ENCODE measurements around the gene GPATCH8. TPM values are rescaled to one million over a fixed set of nuclear protein-coding genes. Genes with fewer than 3 reads are reported as not detected.

Gene GPATCH8
- total and polyA plus RNA-seq, 9 of the 15 experiments (the other 6 are each of a cell fraction or from before 2014, with no cell fraction given), result 10.6 to 29.6 (median 13.2) TPM

GRCh38 chr17:44543905-44544523, 40.8 kb upstream of the GPATCH8 start:
- H3K4me3 ChIP-seq, result no peak overlapping the region
- WGBS (ENCODE audit: insufficient coverage, low coverage, missing lambda C conversion rate), result 5% methylated on average over 5 of the region's 5 CpGs
- ChIA-PET CTCF (ENCODE audit: low intra/inter-chr PET ratio) (no interaction called here), POLR2A (interaction anchor here (0.6 to 1.1 kb wide), 2 partner anchors 13 to 40 kb away, joined by 3 to 7 read pairs; partner anchors contain the start of gene FZD2)
- H4K20me1 ChIP-seq (replicated peaks; ENCODE audit: control insufficient read depth, insufficient read depth, low read length), result no peaks in the 10 kb centered on the region
- H3K9me1 ChIP-seq (ENCODE audit: control insufficient read depth, insufficient read depth, low read length), result peaks cover 7% of the 10 kb centered on the region
- H3K27me3 ChIP-seq (ENCODE audit: control insufficient read depth in 2 of 2, insufficient read depth in 2 of 2, low read length in 2 of 2), result no peaks in the 10 kb centered on the region; a peak in 1 of 5 replicates
- no peak overlapping the region for H3K27ac ChIP-seq (ENCODE audit: extremely low read depth, low read depth, low read length)
- H3K4me2 ChIP-seq (ENCODE audit: insufficient read depth, low read length), result peak overlapping the region; percentile 10; the same call in 1 of the 2 replicates
- in situ Hi-C loops (cut with MboI) (no loop called here), intact Hi-C loops (cut with micrococcal nuclease) (no loop called here)
- no peak overlapping the region; a peak in 1 of 4 replicates for H3K9ac ChIP-seq (ENCODE audit: insufficient read depth in 1 of 2, low read depth in 2 of 2, low read length in 2 of 2)
- ATAC-seq (peak; percentile 28; the same call in 1 of the 3 replicates), DNase-seq (ENCODE audit: extremely low read depth in 1 of 4, low spot score in 3 of 4) (peak in 3 of 4 experiments; percentile 38 to 45 (median 42)), FAIRE-seq (peak; percentile 42)
- no TSS peak for BruUV-seq (replicated peaks)
- H3K9me3 ChIP-seq (replicated peaks; ENCODE audit: control insufficient read depth, insufficient read depth, low read depth, low read length), result no peaks in the 10 kb centered on the region
- H3K79me2 ChIP-seq (ENCODE audit: control insufficient read depth, insufficient read depth, low read length), result no peaks in the 10 kb centered on the region
- H3K4me1 ChIP-seq (replicated peaks in 1 of 2; ENCODE audit: control insufficient read depth in 2 of 2, insufficient read depth in 2 of 2, low read length in 2 of 2), result peaks cover 12 to 24% of the 10 kb centered on the region in 2 experiments
- H2AFZ ChIP-seq (ENCODE audit: low read depth, low read length), result no peak overlapping the region
- H3K36me3 ChIP-seq (ENCODE audit: control insufficient read depth, insufficient read depth, low read length), result no peaks in the 10 kb centered on the region
- no peak for TF ChIP-seq NR2C2 (CRISPR knock-in tag; IDR thresholded peaks at IDR 0.05)
- TF ChIP-seq NR2C2 (tag; IDR thresholded peaks at IDR 0.05), result peak; percentile 48; the same call in 1 of the 2 replicates
- peak; percentile 99 for TF ChIP-seq ADNP (tag; IDR thresholded peaks at IDR 0.05)
- TF ChIP-seq ZKSCAN3 (CRISPR knock-in tag; IDR thresholded peaks at IDR 0.05), result no peak
- peak; percentile 55 for TF ChIP-seq EP300 (IDR thresholded peaks at IDR 0.05; ENCODE audit: low read length)
- peak; percentile 27; the same call in 1 of the 2 replicates for TF ChIP-seq SP1 (CRISPR knock-in tag; IDR thresholded peaks at IDR 0.05)
- TF ChIP-seq NR2C1 (IDR thresholded peaks at IDR 0.05), result no peak
- no peak for TF ChIP-seq NR2C1 (tag; IDR thresholded peaks at IDR 0.05)
- no peak for TF ChIP-seq HIVEP1 (CRISPR knock-in tag; IDR thresholded peaks at IDR 0.05)
- peak; percentile 82 for TF ChIP-seq ESRRA (IDR thresholded peaks at IDR 0.05; ENCODE audit: borderline replicate concordance, low read depth)
- TF ChIP-seq SOX6 (IDR thresholded peaks at IDR 0.05), result peak; percentile 33; the same call in 1 of the 2 replicates
- TF ChIP-seq KDM1A (IDR thresholded peaks at IDR 0.05), result peak; percentile 83
- 0 out of 2 replicates have a peak, but pooled peaks have one; percentile 53 for TF ChIP-seq ELF4 (CRISPR knock-in tag; IDR thresholded peaks at IDR 0.05)
- TF ChIP-seq CHD2 (IDR thresholded peaks at IDR 0.05; ENCODE audit: low read depth, low read length), result no peak
- peak; percentile 44; the same call in 1 of the 2 replicates for TF ChIP-seq ZNF395 (CRISPR knock-in tag; IDR thresholded peaks at IDR 0.05)
- TF ChIP-seq MTA2 (IDR thresholded peaks at IDR 0.05; ENCODE audit: low read depth), result peak; percentile 62; the same call in 1 of the 2 replicates
- TF ChIP-seq SMARCA5 (IDR thresholded peaks at IDR 0.05), result peak; percentile 76; the same call in 1 of the 2 replicates
- TF ChIP-seq CHD4 (IDR thresholded peaks at IDR 0.05; ENCODE audit: insufficient read depth, insufficient replicate concordance, low read depth, low read length, poor library complexity, severe bottlenecking), result peak; percentile 74
- 0 out of 2 replicates have a peak, but pooled peaks have one; percentile 51 for TF ChIP-seq PTBP1 (IDR thresholded peaks at IDR 0.05; ENCODE audit: low read depth, low read length)
- TF ChIP-seq CTBP1 (IDR thresholded peaks at IDR 0.05; ENCODE audit: borderline replicate concordance), result peak; percentile 85; the same call in 1 of the 2 replicates
- no peak for TF ChIP-seq HDAC1 (IDR thresholded peaks at IDR 0.05)
- TF ChIP-seq HDAC2 (IDR thresholded peaks at IDR 0.05), result peak; percentile 60; the same call in 1 of the 2 replicates
- no peak for TF ChIP-seq GABPB2 (CRISPR knock-in tag; conservative IDR thresholded peaks at IDR 0.05)
- TF ChIP-seq RBM25 (IDR thresholded peaks at IDR 0.05; ENCODE audit: low read depth, low read length, severe bottlenecking), result peak; percentile 91
- TF ChIP-seq ZNF668 (CRISPR knock-in tag; IDR thresholded peaks at IDR 0.05), result no peak
- no peak for TF ChIP-seq HNRNPUL1 (IDR thresholded peaks at IDR 0.05; ENCODE audit: low read length)

Data from K562 (cell line).